GM12878 (cell line): ENCODE results near the gene CCR7. TPM values are rescaled to one million over a fixed set of nuclear protein-coding genes. Genes with fewer than 3 reads are reported as not detected.

Experiments
- BCLAF1 ChIP-seq: fragments of 450-650 bp; IDR thresholded peaks from 2 replicates; pipeline ENCODE4 v1.6.1; 2017; ENCODE audit warnings: antibody characterized with exemption, mild to moderate bottlenecking, moderate library complexity
- CEBPB ChIP-seq, 2 experiments: fragments of 150-350 bp in 1 of 2; IDR thresholded peaks; 2 replicates each; pipeline ENCODE4 v1.6.1; 2012 to 2014; ENCODE audit warnings: low read depth in 2 of 2, low read length in 2 of 2, borderline replicate concordance in 1 of 2, inconsistent platforms in 1 of 2
- CHD2 ChIP-seq: IDR thresholded peaks from 2 replicates; pipeline ENCODE4 v1.6.1; 2011; ENCODE audit warnings: low read depth, low read length, improper control_type of control experiment, borderline replicate concordance
- E2F8 ChIP-seq: fragments of 450-650 bp; IDR thresholded peaks from 2 replicates; pipeline ENCODE4 v1.6.1; 2018; ENCODE audit warnings: mild to moderate bottlenecking, low read depth, moderate library complexity; ENCODE audit not compliant: partially characterized antibody
- FOXK2 ChIP-seq: fragments of 450-650 bp; IDR thresholded peaks from 2 replicates; pipeline ENCODE4 v1.6.1; 2017; ENCODE audit warnings: mild to moderate bottlenecking, moderate library complexity
- KDM1A ChIP-seq: fragments of 200-600 bp; sonication (generic); IDR thresholded peaks from 2 replicates; pipeline ENCODE4 v1.6.1; 2016; ENCODE audit warnings: borderline replicate concordance
- MEF2B ChIP-seq: fragments of 450-650 bp; IDR thresholded peaks from 2 replicates; pipeline ENCODE4 v1.6.1; 2018; ENCODE audit warnings: mild to moderate bottlenecking, moderate library complexity; ENCODE audit not compliant: partially characterized antibody, poor library complexity, severe bottlenecking
- MXI1 ChIP-seq: fragments of 150-350 bp; IDR thresholded peaks from 2 replicates; pipeline ENCODE4 v1.6.1; 2011; ENCODE audit warnings: low read depth, mild to moderate bottlenecking, inconsistent platforms, low read length, improper control_type of control experiment
- NR2C2 ChIP-seq: IDR thresholded peaks from 2 replicates; pipeline ENCODE4 v1.6.1; 2011; ENCODE audit warnings: borderline replicate concordance, low read depth; ENCODE audit not compliant: control insufficient read depth, insufficient read length
- NRF1 ChIP-seq: conservative IDR thresholded peaks from 2 replicates; pipeline ENCODE4 v1.6.1; 2011; ENCODE audit warnings: mild to moderate bottlenecking, low read depth, low read length, improper control_type of control experiment
- POLR2A ChIP-seq: IDR thresholded peaks from 2 replicates; pipeline ENCODE4 v1.6.1; 2011; ENCODE audit warnings: low read depth, mild to moderate bottlenecking, low read length
- RAD21 ChIP-seq: IDR thresholded peaks from 2 replicates; pipeline ENCODE4 v1.6.1; 2011; ENCODE audit warnings: mild to moderate bottlenecking, low read depth, low read length, moderate library complexity; ENCODE audit not compliant: insufficient read depth
- RBBP5 ChIP-seq: fragments of 200-600 bp; sonication (generic); conservative IDR thresholded peaks from 2 replicates; pipeline ENCODE4 v1.6.1; 2016
- RCOR1 ChIP-seq: conservative IDR thresholded peaks from 2 replicates; pipeline ENCODE4 v1.6.1; 2012; ENCODE audit warnings: low read depth, low read length, improper control_type of control experiment
- RELA ChIP-seq: fragments of 450-650 bp; IDR thresholded peaks from 2 replicates; pipeline ENCODE4 v1.8.0; 2014; ENCODE audit warnings: borderline replicate concordance; ENCODE audit not compliant: partially characterized antibody
- SIN3A ChIP-seq: IDR thresholded peaks from 2 replicates; pipeline ENCODE4 v1.6.1; 2012; ENCODE audit warnings: low read depth, low read length, improper control_type of control experiment
- SKIL ChIP-seq: fragments of 450-650 bp; IDR thresholded peaks from 2 replicates; pipeline ENCODE4 v1.6.1; 2017; ENCODE audit warnings: mild to moderate bottlenecking, low read depth, inconsistent platforms; ENCODE audit not compliant: poor library complexity, severe bottlenecking
- SMAD1 ChIP-seq: fragments of 450-650 bp; IDR thresholded peaks from 2 replicates; pipeline ENCODE4 v1.6.1; 2018; ENCODE audit warnings: mild to moderate bottlenecking, low read depth; ENCODE audit not compliant: partially characterized antibody
- SREBF1 ChIP-seq: IDR thresholded peaks from 2 replicates; pipeline ENCODE4 v1.6.1; 2012; ENCODE audit warnings: mild to moderate bottlenecking, low read length
- TARDBP ChIP-seq: IDR thresholded peaks from 2 replicates; pipeline ENCODE4 v1.6.1; 2016; ENCODE audit warnings: borderline replicate concordance
- TCF3 ChIP-seq: IDR thresholded peaks from 2 replicates; pipeline ENCODE4 v1.6.1; 2012; ENCODE audit warnings: low read depth, mild to moderate bottlenecking, low read length, borderline replicate concordance; ENCODE audit not compliant: insufficient read depth
- ZNF274 ChIP-seq: IDR thresholded peaks from one replicate; pipeline ENCODE4 v1.8.0; 2011; ENCODE audit not compliant: insufficient read length, insufficient read depth
- polyA plus RNA-seq, 11 experiments: library from polyadenylated mRNA; depleted of rRNA in 4 of 11; unstranded in 6 of 11; stranded (reverse) in 5 of 11; fragments of >200 nt; fragmentation: Nextera tagmentation in 4 of 11; fragmentation: Illumina TruSeq in 1 of 11; extraction: Ambion mirVana in 4 of 11; extraction: Trizol in 1 of 11; gene quantifications; 1 replicate in 1 of 11; 2 replicates in 10 of 11; pipeline versions ENCODE4 v1.2.1 to v1.2.3, GENCODE V29; 2011 to 2016; ENCODE audit warnings: inconsistent platforms in 2 of 11, missing spikeins in 2 of 11, low read depth in 1 of 11
- total RNA-seq, 4 experiments: library from RNA; depleted of rRNA in 3 of 4; stranded (reverse); fragments of >200 nt in 3 of 4; fragmentation: Illumina TruSeq in 1 of 4; extraction: Trizol in 1 of 4; gene quantifications; 2 replicates each; pipeline versions ENCODE4 v1.2.1 to v1.2.3, GENCODE V29; 2013 to 2021

CCR7 gene
- total and polyA plus RNA-seq, 10 of the 15 experiments (the other 5 are each of a cell fraction or from before 2014, with no cell fraction given): 131 to 1,171 (median 260) TPM

GRCh38 chr17:40577611-40578065, 12.4 kb upstream of the CCR7 start (continued):
- peak; percentile 93; the same call in 1 of the 2 replicates for TF ChIP-seq RCOR1
- TF ChIP-seq RAD21: peak; percentile 26; the same call in 1 of the 2 replicates
- TF ChIP-seq FOXK2: no peak
- TF ChIP-seq NR2C2: no peak
- TF ChIP-seq MXI1: peak; percentile 62; the same call in 1 of the 2 replicates
- no peak for TF ChIP-seq BCLAF1
- no peak for TF ChIP-seq SIN3A
- TF ChIP-seq ZNF274: no peak
- peak; percentile 69 for TF ChIP-seq E2F8
- no peak for TF ChIP-seq TARDBP
- no peak for TF ChIP-seq NRF1
- TF ChIP-seq KDM1A: no peak
- peak in 1 of 2 experiments; percentile 46; a peak in 1 of 4 replicates for TF ChIP-seq CEBPB (IDR thresholded peaks at IDR 0.05; ENCODE audit: borderline replicate concordance in 1 of 2, low read depth in 2 of 2, low read length in 2 of 2)
- no peak for TF ChIP-seq TCF3
- peak; percentile 98 for TF ChIP-seq MEF2B
- TF ChIP-seq SREBF1: peak; percentile 56; the same call in 1 of the 2 replicates
- TF ChIP-seq CHD2: peak; percentile 69; the same call in 1 of the 2 replicates
- TF ChIP-seq RBBP5: no peak
- peak; percentile 85 for TF ChIP-seq SKIL
- no peak for TF ChIP-seq POLR2A
- peak; percentile 83 for TF ChIP-seq RELA
- TF ChIP-seq SMAD1: peak; percentile 60
